H1 (cell line): ENCODE results near the gene TCP11. TPM values are rescaled to one million over a fixed set of nuclear protein-coding genes. Genes with fewer than 3 reads are reported as not detected.
"Not testable (repeated sequence)": the region's sequence is repeated elsewhere in the genome, so short reads cannot be mapped to it uniquely, and the experiment has no call there.

Experiments used
- CTCF ChIA-PET: fragments of 300-600 bp; sonication (Branson Sonifier 250); formaldehyde crosslinking; loops from one replicate; lab custom pipeline; 2021; ENCODE audit not compliant: partially characterized antibody; lab: Charles Lee
- POLR2A ChIA-PET: fragments of 300-600 bp; sonication (Branson Sonifier 250); formaldehyde crosslinking; loops from one replicate; lab custom pipeline; 2021; ENCODE audit warnings: inconsistent platforms; ENCODE audit not compliant: partially characterized antibody; lab: Charles Lee
- DNase-seq, 2 experiments: peaks; one replicate each; pipeline versions ENCODE4 v3.0.0 to v3.0.0-alpha.2; 2010 to 2022; ENCODE audit warnings: low spot score in 2 of 2, low read depth in 1 of 2, mixed read lengths in 1 of 2
- FAIRE-seq: peaks from 2 replicates; lab custom pipeline; 2011; peaks lifted over from hg19 to GRCh38; lab: Jason Lieb, UNC
- H2AFZ ChIP-seq: 2 replicates; pipeline ENCODE4 v1.8.1; 2012; ENCODE audit warnings: low read length, inconsistent platforms
- H2AK5ac ChIP-seq: 2 replicates; pipeline ENCODE4 v1.6.1; 2013; ENCODE audit warnings: low read depth, low read length
- H2BK120ac ChIP-seq: replicated peaks from 2 replicates; pipeline ENCODE3; 2013; ENCODE audit warnings: low read depth, low read length, inconsistent platforms
- H2BK12ac ChIP-seq: 2 replicates; pipeline ENCODE4 v1.6.1; 2013; ENCODE audit warnings: low read depth, low read length
- H2BK15ac ChIP-seq: 2 replicates; pipeline ENCODE4 v1.6.1; 2013; ENCODE audit warnings: low read length
- H2BK20ac ChIP-seq: 2 replicates; pipeline ENCODE4 v1.6.1; 2013; ENCODE audit warnings: low read length
- H2BK5ac ChIP-seq: 2 replicates; pipeline ENCODE4 v1.6.1; 2013; ENCODE audit warnings: low read depth, low read length
- H3K14ac ChIP-seq: 2 replicates; pipeline ENCODE4 v1.6.1; 2013; ENCODE audit warnings: inconsistent platforms; ENCODE audit not compliant: insufficient read length
- H3K18ac ChIP-seq: 2 replicates; pipeline ENCODE4 v1.6.1; 2013; ENCODE audit warnings: low read length; ENCODE audit errors: extremely low read depth
- H3K23ac ChIP-seq: 2 replicates; pipeline ENCODE4 v1.6.1; 2013; ENCODE audit warnings: inconsistent platforms; ENCODE audit not compliant: insufficient read length
- H3K23me2 ChIP-seq: 2 replicates; pipeline ENCODE4 v1.6.1; 2013; ENCODE audit warnings: low read depth, low read length
- H3K27ac ChIP-seq: 2 replicates; pipeline ENCODE4 v1.6.1; 2011; ENCODE audit warnings: low read depth, low read length, inconsistent platforms
- H3K27me3 ChIP-seq, 4 experiments: replicated peaks in 1 of 4; 1 replicate in 1 of 4; 2 replicates in 3 of 4; pipeline versions ENCODE4 v1.6.1 to v1.8.1; 2011 to 2013; ENCODE audit warnings: low read length in 3 of 4, mild to moderate bottlenecking in 3 of 4, inconsistent platforms in 2 of 4, mixed read lengths in 2 of 4, moderate library complexity in 1 of 4; ENCODE audit not compliant: control insufficient read depth in 3 of 4, insufficient read depth in 3 of 4; ENCODE audit errors: extremely low read depth in 1 of 4
- H3K36me3 ChIP-seq, 4 experiments: 2 replicates each; pipeline versions ENCODE4 v1.6.1 to v1.8.1; 2011 to 2013; ENCODE audit warnings: mild to moderate bottlenecking in 4 of 4, low read length in 3 of 4, moderate library complexity in 2 of 4, control low read depth in 1 of 4, inconsistent platforms in 1 of 4; ENCODE audit not compliant: insufficient read depth in 4 of 4, control insufficient read depth in 2 of 4
- H3K4ac ChIP-seq: replicated peaks from 2 replicates; pipeline ENCODE3; 2013; ENCODE audit warnings: low read length, low read depth, mixed read lengths, inconsistent platforms; ENCODE audit not compliant: insufficient read length
- H3K4me1 ChIP-seq, 4 experiments: replicated peaks in 1 of 4; 1 replicate in 1 of 4; 2 replicates in 3 of 4; pipeline versions ENCODE4 v1.6.1 to v1.8.1; 2011 to 2013; ENCODE audit warnings: low read length in 3 of 4, inconsistent platforms in 2 of 4, mixed read lengths in 1 of 4; ENCODE audit not compliant: insufficient read depth in 4 of 4, control insufficient read depth in 3 of 4
- H3K4me2 ChIP-seq, 2 experiments: 2 replicates each; pipeline versions ENCODE4 v1.6.1 to v1.8.1; 2011 to 2013; ENCODE audit warnings: low read depth in 2 of 2, low read length in 2 of 2, control low read depth in 1 of 2, inconsistent platforms in 1 of 2, mild to moderate bottlenecking in 1 of 2; ENCODE audit not compliant: insufficient read depth in 1 of 2
- H3K4me3 ChIP-seq, 4 experiments: fragments of 200-600, 300-600 bp in 1 of 4; sonication (generic), shearing (Covaris generic), sonication (Bioruptor Twin) in 1 of 4; 2 replicates each; pipeline versions ENCODE4 v1.5.1 to v1.8.1; 2011 to 2016; ENCODE audit warnings: low read length in 4 of 4, low read depth in 3 of 4, control low read depth in 2 of 4, inconsistent platforms in 2 of 4, mild to moderate bottlenecking in 2 of 4, mixed read lengths in 1 of 4, moderate library complexity in 1 of 4; ENCODE audit not compliant: insufficient read depth in 2 of 4; ENCODE audit errors: extremely low read depth in 1 of 4
- H3K56ac ChIP-seq: replicated peaks from 2 replicates; pipeline ENCODE3; 2013; ENCODE audit warnings: low read depth, mild to moderate bottlenecking, mixed read lengths, low read length, inconsistent platforms; ENCODE audit not compliant: insufficient read length
- H3K79me1 ChIP-seq: 2 replicates; pipeline ENCODE4 v1.6.1; 2013; ENCODE audit warnings: low read depth, low read length, control low read depth
- H3K79me2 ChIP-seq, 2 experiments: 2 replicates each; pipeline versions ENCODE4 v1.6.1 to v1.8.1; 2012 to 2013; ENCODE audit warnings: low read length in 2 of 2, mild to moderate bottlenecking in 2 of 2, inconsistent platforms in 1 of 2; ENCODE audit not compliant: insufficient read depth in 2 of 2, control insufficient read depth in 1 of 2
- H3K9ac ChIP-seq, 4 experiments: replicated peaks in 1 of 4; 1 replicate in 1 of 4; 2 replicates in 3 of 4; pipeline versions ENCODE4 v1.6.1 to v1.8.1; 2011 to 2013; ENCODE audit warnings: low read depth in 3 of 4, low read length in 3 of 4, control low read depth in 2 of 4, mild to moderate bottlenecking in 2 of 4, moderate library complexity in 2 of 4, inconsistent platforms in 1 of 4; ENCODE audit errors: extremely low read depth in 1 of 4
- H3K9me3 ChIP-seq, 2 experiments: 2 replicates each; pipeline versions ENCODE4 v1.6.1 to v1.8.1; 2012 to 2013; ENCODE audit warnings: mild to moderate bottlenecking in 2 of 2, moderate library complexity in 2 of 2, control low read depth in 1 of 2, inconsistent platforms in 1 of 2, low read depth in 1 of 2, low read length in 1 of 2, mixed read lengths in 1 of 2; ENCODE audit not compliant: insufficient read depth in 2 of 2
- H4K20me1 ChIP-seq, 2 experiments: replicated peaks in 1 of 2; 2 replicates each; pipeline versions ENCODE3 to v1.8.1; 2011 to 2013; ENCODE audit warnings: inconsistent platforms in 2 of 2, low read length in 2 of 2, mild to moderate bottlenecking in 1 of 2; ENCODE audit not compliant: insufficient read depth in 2 of 2, control insufficient read depth in 1 of 2
- H4K5ac ChIP-seq: 2 replicates; pipeline ENCODE4 v1.6.1; 2013; ENCODE audit warnings: low read length, low read depth, mixed read lengths, inconsistent platforms; ENCODE audit not compliant: insufficient read length
- H4K8ac ChIP-seq: 2 replicates; pipeline ENCODE4 v1.8.0; 2013; ENCODE audit warnings: mild to moderate bottlenecking, moderate library complexity, low read length, inconsistent platforms; ENCODE audit not compliant: insufficient read depth; ENCODE audit errors: extremely low read depth
- H4K91ac ChIP-seq: replicated peaks from 2 replicates; pipeline ENCODE3; 2013; ENCODE audit warnings: low read length, mixed read lengths, inconsistent platforms; ENCODE audit not compliant: insufficient read length
- WGBS, 2 experiments: shearing (Covaris generic) in 1 of 2; methylation state at CpG; one replicate each; pipeline versions ENCODE4 v1.1.6 to v1.1.7; 2013 to 2015; ENCODE audit warnings: low lambda C conversion rate in 2 of 2, mixed read lengths in 2 of 2, inconsistent platforms in 1 of 2, low coverage in 1 of 2, missing lambda C conversion rate in 1 of 2; ENCODE audit not compliant: insufficient replicate concordance in 2 of 2, insufficient coverage in 1 of 2, insufficient read length in 1 of 2; ENCODE audit errors: extremely low coverage in 1 of 2, missing lambda C conversion rate in 1 of 2; 5-methylcytosine and 5-hydroxymethylcytosine counted together
- polyA plus RNA-seq, 7 experiments: library from polyadenylated mRNA; depleted of rRNA in 3 of 7; stranded (reverse) in 5 of 7; unstranded in 2 of 7; fragments of >200 nt in 5 of 7; fragments of 200-250 nt in 2 of 7; gene quantifications; 1 replicate in 5 of 7; 2 replicates in 1 of 7; 4 replicates in 1 of 7; pipeline versions ENCODE4 v1.2.1 to v1.2.3, GENCODE V29; 2011 to 2013; ENCODE audit warnings: missing spikeins in 2 of 7, mixed read lengths in 2 of 7
- total RNA-seq: library from RNA; stranded (reverse); fragmentation: NEBNext Ultra II Directional; extraction: Animal tissue kit (Norgen Biotek cat#: 25700); gene quantifications from 2 replicates; pipeline ENCODE4 v1.2.1, GENCODE V29; 2021

Gene TCP11
- total and polyA plus RNA-seq, 2 of the 8 experiments (the other 6 are each of a cell fraction or from before 2014, with no cell fraction given), result 0.11 TPM; not detected in 1

DNA sequence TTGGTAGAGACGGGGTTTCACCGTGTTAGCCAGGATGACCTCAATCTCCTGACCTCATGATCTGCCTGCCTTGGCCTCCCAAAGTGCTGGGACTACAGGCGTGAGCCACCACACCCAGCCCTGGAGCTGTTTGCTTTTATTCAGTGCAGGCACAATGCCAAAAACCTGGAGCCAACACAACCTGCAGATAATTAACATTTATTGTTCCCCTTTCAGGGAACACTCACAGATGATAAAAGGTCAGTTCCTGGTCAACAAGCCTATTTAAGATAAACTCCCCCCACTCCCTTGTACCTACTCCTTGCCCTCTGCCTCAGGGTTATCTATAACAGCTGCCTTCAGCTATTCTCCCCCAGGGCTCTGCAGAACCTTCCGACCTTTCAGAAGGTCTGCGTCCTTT is 33.4 kb downstream of the TCP11 start:
- H4K5ac ChIP-seq, H2BK12ac ChIP-seq, POLR2A ChIA-PET, H3K4ac ChIP-seq, H2BK15ac ChIP-seq, H3K23me2 ChIP-seq, H3K27ac ChIP-seq, H3K9me3 ChIP-seq, H4K20me1 ChIP-seq, H3K4me2 ChIP-seq, H2AK5ac ChIP-seq, H3K27me3 ChIP-seq, H2BK5ac ChIP-seq, H3K23ac ChIP-seq, H3K79me1 ChIP-seq, H2BK20ac ChIP-seq, H2AFZ ChIP-seq, H4K8ac ChIP-seq, FAIRE-seq, H3K56ac ChIP-seq, H3K36me3 ChIP-seq, H3K4me1 ChIP-seq, H2BK120ac ChIP-seq, H3K14ac ChIP-seq, H3K9ac ChIP-seq, DNase-seq, H3K79me2 ChIP-seq, H3K4me3 ChIP-seq, H4K91ac ChIP-seq, H3K18ac ChIP-seq: not testable (repeated sequence)
- CTCF ChIA-PET, result interaction anchor here (1.5 to 1.7 kb wide), 2 partner anchors 20 to 103 kb away, joined by 3 read pairs; no protein-coding TSS in a partner anchor
- WGBS, 2 experiments, result 94% methylated on average over 5 of the region's 5 CpGs; no CpG with 5 or more reads in 1 of the 2 experiments

DNA sequence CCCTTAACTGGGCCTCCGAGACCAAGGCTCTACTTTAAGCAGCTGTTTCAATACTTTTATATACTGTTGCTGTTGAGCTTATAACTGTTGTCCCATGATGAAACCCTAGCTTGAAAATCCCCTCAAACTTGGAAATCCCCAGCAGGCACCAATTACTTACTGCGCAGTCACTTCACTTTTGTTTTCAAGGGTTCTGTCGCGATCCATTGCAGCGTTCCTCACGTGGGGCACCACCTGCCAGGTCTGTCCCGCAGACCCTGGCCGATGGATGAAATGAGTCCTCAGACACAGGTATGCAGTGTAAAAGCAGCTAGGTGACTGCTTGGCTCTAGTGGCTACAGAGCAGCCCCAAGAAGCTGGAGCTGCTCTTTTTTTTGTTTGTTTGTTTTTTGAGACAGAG is 33.9 kb downstream of the TCP11 start:
- H4K20me1 ChIP-seq, H3K56ac ChIP-seq, H4K91ac ChIP-seq, H3K79me2 ChIP-seq, FAIRE-seq, H2AK5ac ChIP-seq, H3K18ac ChIP-seq, H2BK5ac ChIP-seq, H3K23me2 ChIP-seq, H3K9me3 ChIP-seq, H3K4ac ChIP-seq, H2BK120ac ChIP-seq, H2BK20ac ChIP-seq, H3K79me1 ChIP-seq, H2BK12ac ChIP-seq, H3K27ac ChIP-seq, H2BK15ac ChIP-seq, H3K36me3 ChIP-seq, H4K8ac ChIP-seq, H3K4me2 ChIP-seq, H3K9ac ChIP-seq, H3K4me3 ChIP-seq, DNase-seq, H3K27me3 ChIP-seq, H3K4me1 ChIP-seq, H3K14ac ChIP-seq, H3K23ac ChIP-seq, H4K5ac ChIP-seq, H2AFZ ChIP-seq: not testable (repeated sequence)
- POLR2A ChIA-PET, result interaction anchor here (0.8 kb wide), 1 partner anchor 219 kb away, joined by 3 read pairs; the partner anchor contains the start of gene TAF11
- 84% methylated on average over 8 of the region's 8 CpGs; no CpG with 5 or more reads in 1 of the 2 experiments for WGBS, 2 experiments
- CTCF ChIA-PET, result interaction anchor here (0.6 to 1.7 kb wide), 7 partner anchors 8 to 123 kb away, joined by 3 to 4 read pairs (median 3); no protein-coding TSS in a partner anchor
